Epithelial cell of prostate (primary cell): Measurements from ENCODE around the gene RASAL1.

Source experiments
- DNase-seq: peaks from one replicate; pipeline ENCODE4 v3.0.0-alpha.2; 2011; ENCODE audit warnings: low read depth, low spot score
- H3K27ac ChIP-seq: fragments of 450-650 bp; 2 replicates; pipeline ENCODE4 v1.5.1; 2017; ENCODE audit warnings: mild to moderate bottlenecking

The RASAL1 gene

DNA sequence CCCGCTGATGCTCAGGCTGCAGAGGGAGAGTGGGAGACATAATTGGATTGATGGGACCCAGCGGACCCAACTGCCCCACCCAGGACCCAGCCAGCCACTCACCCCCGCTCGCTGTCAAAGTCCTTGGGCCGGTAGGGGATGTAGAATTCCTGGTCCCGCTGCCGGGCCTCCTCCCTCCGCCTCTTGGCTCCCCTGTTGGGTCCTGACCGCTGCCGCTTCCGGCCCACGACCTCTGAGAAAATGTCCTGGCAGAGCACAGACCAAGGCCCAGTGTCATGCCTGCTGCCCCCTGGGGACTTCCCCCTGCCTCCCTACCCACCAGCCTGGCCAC, 27.4 kb upstream of the RASAL1 start:
- no peak for DNase-seq
- no peak overlapping the region for H3K27ac ChIP-seq

DNA sequence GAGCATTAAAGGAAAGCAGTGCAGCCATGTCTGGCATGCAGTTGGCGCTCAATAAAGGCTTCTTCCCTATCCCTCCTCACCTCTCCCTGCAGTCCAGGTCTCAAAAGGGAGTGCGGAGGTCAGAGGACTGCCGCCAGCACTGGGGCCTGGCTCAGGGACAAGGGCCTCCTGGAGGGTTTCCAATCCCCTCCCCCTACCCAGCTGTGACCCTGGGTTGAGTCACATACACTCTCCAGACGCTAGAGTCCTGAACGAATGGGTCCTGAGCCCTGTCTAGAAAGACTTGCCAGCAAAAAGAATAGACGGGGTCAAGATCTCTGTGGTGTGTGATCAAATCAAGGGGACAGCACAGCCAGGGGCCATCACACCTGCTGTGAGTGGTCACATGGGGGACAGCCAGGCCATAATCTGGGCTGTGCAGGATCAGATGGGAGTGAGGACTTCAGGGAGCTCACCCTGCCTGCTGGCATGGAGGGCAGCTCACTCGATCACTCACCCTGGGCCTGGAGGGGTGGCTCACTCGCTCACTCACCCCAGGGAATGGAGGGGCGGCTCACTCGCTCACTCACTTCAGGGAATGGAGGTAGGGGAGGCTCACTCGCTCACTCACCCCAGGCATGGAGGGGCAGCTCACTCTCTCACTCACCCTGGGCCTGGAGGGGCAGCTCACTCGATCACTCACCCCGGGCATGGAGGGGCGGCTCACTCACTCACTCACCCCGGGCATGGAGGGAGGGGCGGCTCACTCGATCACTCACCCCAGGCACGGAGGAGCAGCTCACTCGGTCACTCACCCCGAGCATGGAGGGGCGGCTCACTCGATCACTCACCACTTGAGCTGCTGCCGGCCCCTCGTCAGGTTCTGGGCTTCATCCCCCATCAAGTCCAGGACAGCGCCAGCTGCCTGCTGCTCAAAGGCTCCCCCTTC, 26.8 kb upstream of the RASAL1 start:
- DNase-seq: no peak
- H3K27ac ChIP-seq: no peak overlapping the region

DNA sequence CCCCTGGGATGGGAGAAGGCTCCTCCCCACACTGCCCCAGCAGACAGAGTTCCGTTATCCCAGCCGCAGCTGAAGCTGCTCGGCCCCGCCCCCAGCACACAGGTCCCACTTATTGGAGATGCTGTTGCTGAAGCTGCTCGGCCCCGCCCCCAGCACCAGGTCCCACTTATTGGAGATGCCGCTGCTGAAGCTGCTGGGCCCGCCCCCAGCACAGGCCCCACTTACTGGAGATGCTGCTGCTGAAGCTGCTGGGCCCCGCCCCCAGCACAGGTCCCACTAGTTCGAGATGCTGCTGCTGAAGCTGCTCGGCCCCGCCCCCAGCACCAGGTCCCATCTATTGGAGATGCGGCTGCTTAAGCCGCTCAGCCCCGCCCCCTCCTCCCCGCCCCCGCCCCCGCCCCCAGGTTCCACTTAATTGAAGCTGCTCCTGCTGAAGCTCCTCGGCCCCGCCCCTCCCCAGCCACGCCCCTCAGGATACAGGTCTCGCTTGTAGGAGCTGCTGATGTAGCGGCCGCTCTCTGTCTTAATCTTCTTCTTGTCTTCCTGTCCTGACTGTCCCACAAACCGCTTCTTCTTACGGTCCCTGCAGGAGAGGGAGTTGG, 26.0 kb upstream of the RASAL1 start:
- no peak overlapping the region for H3K27ac ChIP-seq
- no peak for DNase-seq

DNA sequence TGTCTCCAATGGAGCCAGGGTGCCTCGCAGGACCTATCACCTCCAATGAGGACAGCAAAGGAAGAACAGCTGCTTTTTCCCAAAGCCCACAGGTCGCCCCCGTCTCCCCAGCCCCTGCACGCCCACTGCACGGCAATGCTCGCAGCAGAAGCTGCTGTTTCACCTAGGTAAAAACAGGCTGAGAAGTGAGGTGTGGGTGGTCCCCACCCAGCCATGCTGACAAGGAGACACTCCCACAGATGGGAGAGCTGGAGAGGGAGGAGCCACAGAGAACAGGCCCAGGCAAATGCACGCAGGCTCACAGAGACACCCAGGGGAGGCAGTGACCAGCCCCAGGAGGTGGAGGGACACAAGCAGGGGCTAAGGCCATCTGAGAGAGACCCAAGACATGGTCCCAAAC, 24.4 kb upstream of the RASAL1 start:
- H3K27ac ChIP-seq: no peak overlapping the region
- DNase-seq: no peak

DNA sequence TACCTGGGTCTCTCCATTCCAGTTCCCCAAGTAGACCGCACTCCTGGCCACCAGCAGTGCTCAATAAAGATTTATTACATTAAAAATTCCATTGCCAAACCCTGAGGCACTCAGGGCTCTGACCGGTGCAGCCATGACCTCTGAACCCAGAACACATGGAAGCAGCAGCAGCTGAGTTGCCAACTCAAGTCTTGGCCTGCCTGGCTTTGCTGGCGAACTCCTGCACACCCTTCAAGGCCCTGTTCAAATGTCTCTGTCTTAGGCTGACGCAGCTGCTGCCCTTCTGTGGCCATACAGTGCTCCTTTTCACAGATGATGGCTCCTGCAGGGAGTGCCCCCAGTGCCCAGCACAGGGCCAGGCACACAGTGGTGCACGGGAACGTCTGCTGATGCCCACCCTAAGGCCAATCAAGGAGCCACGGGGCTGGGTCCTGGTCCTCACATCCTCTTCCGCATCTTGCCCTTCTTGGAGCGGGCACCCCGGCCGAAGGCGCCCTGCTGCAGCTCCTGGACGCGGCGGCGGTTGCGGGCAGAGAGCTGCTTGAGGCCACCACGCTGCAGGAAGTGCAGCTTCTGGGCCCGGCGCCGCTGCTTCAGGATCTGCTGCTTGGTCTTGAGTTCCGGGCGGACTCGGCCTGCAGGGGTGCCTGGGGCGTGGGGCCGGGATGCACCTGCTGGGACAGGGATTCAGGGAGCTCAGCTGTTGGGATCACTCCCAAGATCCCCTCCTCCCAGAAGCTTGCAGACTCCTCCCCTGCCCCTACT, 23.1 kb upstream of the RASAL1 start:
- DNase-seq: no peak
- H3K27ac ChIP-seq: no peak overlapping the region

DNA sequence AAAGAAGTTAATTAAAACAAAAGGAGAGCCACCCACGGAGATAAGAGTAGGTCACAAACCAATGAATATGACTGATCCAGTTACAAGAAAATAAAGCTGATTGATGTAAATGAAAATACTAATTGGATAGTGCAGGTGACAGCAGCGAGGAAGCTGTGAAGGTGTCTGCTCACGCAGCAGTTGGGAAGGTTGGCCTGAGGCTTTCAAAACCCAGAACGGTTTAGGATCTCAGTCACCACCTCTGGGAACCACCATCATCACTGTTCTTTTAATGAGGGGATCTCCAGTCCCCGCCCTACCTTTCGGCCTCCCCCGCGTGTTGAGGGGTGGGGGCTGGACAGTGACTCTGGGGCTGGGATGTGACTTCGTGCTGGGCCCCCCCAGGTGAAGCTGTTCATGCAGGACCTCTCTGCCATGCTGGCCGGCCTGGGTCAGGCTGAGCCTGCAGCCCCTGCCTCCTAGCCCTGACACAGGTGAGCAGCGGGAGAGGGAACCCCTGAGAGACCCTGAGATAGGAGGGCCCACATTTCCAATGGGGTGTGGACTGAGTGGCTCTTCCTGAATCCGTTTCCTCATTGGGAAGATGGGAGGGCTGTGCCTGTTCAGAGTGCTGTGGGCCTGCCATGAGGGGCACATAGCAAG, 21.8 kb upstream of the RASAL1 start:
- H3K27ac ChIP-seq: no peak overlapping the region
- no peak for DNase-seq

DNA sequence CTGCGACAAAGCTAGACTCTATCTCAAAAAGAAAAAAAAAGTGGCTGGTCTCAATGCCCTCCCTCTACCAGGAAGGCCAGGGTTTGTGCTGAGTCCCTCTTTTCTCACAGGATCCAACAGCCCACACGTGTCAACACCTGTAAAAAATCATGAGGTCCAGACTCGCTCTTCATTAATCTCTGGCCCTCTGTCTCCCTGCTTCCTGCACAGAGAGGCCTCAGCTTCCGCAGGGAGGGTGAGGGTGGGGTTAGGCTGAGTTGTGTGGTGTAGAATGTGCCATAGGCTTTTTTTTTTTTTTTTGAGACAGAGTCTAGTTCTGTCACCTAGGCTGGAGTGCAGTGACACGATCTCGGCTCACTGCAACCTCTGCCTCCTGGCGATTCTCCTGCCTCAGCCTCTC, 20.1 kb upstream of the RASAL1 start:
- DNase-seq: no peak
- H3K27ac ChIP-seq: no peak overlapping the region

DNA sequence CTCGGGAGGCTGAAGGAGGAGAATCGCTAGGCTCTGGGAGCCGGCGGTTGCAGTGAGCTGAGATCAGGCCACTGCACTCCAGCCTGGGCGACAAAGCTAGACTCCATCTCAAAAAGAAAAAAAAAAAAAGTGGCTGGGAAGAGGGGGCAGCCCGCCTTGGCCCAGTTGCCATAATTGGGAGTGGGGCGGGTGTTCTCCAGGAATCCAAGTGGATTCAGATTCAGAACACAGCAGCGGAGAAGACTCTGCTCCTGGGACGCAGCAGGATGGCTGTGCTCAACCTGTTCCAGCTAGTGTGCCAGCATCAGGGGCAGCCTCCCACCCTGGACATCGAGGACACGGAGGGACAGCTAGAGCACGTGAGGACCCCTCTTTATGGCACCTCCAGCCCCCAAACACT, 19.5 kb upstream of the RASAL1 start:
- H3K27ac ChIP-seq: no peak overlapping the region
- DNase-seq: no peak

DNA sequence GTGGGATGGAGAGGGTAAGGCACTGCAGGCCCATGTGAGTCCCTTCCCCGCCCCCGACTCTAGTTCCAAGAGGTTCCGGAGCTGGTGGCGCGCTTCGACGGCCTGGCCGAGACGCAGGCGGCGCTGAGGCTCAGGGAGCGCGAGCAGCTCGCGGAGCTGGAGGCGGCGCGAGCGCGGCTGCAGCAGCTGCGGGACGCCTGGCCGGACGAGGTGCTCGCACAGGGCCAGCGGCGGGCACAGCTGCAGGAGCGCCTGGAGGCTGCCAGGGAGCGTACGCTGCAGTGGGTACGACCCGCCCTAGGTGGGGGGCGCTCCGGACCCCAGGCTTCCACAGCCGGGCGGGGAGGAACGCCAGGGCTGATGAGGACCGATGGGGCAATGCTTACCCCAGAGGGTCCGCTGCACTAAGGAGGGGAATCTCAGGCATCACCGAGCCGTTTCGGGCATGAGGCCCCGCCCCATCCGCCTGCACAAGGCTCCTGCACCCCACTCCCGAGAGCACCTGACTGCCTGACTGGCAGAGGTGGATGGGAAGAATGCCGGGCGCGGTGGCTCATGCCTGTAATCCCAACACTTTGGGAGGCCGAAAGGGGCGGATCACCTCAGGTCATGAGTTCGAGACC, 18.9 kb upstream of the RASAL1 start:
- no peak for DNase-seq

DNA sequence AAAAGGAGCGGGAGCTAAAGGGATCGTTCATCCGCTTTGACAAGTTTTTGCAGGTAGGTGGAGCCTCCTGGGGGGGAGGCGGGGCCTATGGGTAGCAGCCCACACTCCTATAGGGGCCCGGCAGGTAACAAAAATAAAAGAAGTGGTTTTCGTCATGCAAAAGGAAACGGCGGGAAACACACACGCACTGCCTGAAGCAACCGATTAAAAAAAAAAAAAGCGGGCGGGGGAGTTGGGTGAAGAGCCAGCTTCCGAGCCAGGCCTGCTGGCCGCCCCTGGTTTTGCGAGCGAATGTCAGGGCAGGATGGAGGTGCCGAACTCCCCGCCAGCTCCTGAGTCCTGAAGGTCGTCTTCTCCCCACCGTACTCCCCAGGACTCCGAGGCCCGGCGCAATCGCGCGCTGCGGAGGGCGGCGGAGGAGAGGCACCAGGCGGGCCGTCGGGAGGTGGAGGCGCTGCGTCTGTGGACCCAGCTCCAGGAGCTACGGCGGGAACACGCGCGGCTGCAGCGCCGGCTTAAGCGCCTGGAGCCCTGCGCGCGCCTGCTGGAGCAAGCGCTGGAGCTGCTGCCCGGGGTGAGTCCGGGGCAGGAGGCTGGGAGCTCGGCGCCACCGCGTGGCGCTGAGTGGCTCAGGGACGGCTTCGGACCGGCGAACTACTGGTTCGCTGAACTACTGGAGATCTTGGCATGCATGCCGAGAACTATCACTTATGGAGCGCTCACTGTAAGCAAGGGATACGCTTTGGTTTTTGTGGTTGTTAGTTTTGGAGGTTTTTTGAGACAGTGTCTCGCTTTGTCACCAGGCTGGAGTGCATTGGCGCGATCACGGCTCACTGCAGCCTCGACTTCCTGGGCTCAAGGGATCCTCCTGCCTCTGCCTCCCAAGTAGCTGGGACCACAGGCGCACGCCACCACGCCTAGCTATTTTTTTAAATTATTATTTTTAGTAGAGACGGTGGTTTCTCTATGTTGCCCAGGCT, 17.6 kb upstream of the RASAL1 start:
- DNase-seq: no peak
- H3K27ac ChIP-seq: no peak overlapping the region

More for the DNA sequence above, 18.9 kb upstream of the RASAL1 start:
- H3K27ac ChIP-seq: no peak overlapping the region

DNA sequence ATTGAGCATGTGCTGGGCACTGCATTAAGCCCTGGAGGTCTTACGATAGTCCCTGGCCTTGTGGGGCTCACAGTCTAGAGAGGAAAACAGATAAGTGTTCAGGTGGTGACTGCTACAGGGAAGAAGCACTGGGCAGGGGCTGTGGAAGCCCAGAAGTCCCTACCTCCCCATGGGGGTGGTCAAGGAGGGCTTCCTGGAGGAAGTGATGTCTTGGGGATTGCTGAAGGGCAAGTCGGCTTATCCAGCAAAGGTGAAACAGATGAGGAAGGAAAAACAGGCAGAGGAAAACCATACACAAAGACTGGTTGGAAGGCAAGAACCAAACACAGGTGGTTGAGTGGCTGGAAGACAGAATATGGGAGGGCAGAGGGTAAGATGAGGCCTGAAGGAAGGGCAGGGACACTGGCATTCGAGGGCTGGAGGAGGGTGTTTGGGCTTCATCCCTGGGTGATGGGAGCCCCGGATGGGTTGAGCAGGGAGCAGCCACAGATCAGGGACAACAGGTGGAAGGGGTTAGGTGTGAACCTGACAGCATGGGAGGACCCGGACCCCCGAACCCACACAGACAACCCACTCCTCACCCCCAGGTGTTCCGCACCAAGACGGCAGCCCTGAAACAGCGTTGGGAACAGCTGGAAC, 16.8 kb upstream of the RASAL1 start:
- no peak overlapping the region for H3K27ac ChIP-seq
- DNase-seq: no peak

DNA sequence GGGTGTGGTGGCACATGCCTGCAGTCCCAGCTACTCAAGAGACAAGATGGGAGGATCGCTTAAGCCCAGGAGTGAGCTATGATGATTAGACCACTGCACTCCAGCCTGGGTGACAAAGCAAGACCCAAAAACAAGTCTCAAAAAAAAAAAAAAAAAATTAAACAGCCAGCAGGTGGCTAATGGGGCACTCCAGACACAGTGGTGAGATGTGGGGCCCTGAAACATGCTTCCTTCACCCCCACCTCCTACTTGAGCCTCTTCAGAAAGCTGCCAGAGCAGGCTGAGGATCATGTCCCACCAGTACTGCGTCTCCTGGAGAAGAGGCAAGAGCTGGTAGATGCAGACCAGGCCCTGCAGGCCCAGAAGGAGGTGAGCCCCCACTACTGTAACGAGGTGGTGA, 16.1 kb upstream of the RASAL1 start:
- DNase-seq: no peak

DNA sequence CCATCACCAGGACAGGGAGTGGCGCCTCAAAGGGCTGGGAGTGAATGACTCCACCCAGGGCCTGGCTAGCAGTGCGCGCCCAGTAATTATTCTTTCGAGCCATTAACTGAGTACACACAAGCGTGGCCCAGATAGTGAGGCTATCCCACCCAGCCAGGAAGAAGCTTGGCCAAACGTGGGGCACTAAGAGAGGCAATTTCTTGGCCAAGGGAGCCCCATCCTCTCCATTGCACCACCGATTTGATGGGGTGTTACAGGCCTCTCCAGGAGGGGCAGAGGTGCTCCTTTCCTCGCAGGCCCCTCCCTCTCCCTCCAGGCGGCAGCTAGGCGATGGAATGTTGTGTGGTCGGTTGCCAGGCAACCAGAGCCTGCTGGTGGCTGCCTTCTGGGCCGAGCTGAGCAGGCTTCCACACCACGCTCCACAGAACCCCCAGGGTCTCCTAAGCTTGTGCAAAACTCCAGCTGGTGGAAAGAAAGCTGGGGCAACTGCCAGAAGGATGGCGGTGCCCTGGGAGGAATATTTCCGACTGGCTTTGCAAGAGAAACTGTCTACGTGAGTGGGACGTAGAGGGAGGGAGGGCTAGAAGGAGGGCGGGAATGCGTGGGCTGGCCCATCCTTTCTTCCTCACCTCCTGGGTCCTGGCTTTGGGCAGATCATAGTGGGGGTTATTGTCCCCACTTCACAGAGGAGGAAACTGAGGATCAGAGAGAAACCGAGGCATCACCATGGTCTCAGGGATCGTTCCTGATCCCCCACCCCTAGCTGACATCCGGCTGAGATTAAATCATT, 14.0 kb upstream of the RASAL1 start, which contains the start of gene CFAP73:
CFAP73 (plus strand) TSS at position 364 of the 790 bp plus-strand sequence; CDS start at position 498, 134 bp downstream.
- no peak for DNase-seq
- H3K27ac ChIP-seq: no peak within 1 kb of the TSS

More for the DNA sequence above, 16.1 kb upstream of the RASAL1 start:
- no peak overlapping the region for H3K27ac ChIP-seq

DNA sequence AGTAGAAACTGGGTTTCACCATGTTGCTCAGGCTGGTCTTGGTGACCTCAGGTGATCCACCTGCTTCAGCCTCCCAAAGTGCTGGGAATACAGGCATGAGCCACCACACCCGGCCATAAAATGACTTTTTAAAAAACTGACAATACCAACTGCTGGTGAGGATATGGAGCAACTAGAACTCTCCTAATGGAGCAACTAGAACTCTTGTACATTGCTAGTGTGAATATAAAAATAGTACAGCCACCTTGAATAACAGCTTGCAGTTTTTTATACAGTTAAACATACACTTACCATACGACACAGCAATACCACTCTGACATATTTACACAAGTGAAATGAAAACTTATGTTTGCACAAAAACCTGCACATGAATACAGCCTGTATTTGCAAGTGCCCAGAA, 11.4 kb upstream of the RASAL1 start:
- no peak for DNase-seq
- H3K27ac ChIP-seq: no peak overlapping the region

DNA sequence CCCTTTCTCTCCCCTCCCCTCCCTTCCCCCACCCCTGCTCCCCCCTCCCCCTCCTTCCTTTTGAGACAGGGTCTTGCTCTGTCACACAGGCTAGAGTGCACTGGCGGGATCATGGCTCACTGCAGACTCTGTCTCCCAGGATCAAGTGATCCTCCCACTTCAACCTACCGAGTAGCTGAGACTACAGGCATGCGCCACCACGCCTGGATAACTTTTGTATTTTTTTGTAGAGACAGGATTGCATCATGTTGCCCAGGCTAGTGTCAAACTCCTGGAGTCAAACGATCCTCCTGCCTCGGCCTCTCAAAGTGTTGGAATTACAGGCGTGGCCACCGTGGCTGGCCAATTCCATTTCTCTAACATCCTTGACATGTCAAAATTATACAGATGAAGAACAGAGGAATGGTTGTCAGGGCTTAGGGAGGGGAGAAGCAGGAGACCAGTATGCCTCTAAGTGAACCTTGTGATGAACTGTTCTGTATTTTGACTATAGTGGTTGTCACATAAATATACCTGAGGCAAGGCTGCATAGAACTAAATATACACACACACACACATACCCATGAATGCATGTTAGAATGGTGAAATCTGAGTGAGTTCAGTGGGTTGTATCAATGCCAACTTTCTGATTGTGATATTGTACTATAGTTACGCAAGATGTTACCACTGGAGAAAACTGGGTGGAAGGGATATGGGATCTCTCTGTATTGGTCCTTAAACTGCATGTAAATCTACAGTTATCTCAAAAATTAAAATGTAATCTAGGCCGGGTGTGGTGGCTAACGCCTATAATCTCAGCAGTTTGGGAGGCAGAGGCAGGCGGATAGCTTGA, 10.4 kb upstream of the RASAL1 start:
- H3K27ac ChIP-seq: no peak overlapping the region
- DNase-seq: no peak

DNA sequence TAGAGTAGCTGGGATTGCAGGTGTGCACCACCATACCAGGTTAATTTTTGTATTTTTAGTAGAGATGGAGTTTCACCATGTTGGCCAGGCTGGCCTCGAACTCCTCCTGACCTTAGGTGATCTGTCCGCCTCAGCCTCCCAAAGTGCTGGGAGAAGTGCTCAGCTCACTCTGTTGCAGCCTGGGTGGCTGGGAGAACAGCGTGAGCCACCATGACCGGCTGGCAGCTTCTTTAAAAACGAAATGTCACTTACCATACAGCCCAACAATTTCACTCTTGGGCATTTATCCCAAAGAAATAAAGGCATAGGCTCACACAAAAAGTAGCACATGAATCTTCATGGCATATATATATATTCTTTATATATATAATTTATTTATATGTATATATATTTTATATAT, 9.2 kb upstream of the RASAL1 start:
- no peak for DNase-seq
- H3K27ac ChIP-seq: no peak overlapping the region

DNA sequence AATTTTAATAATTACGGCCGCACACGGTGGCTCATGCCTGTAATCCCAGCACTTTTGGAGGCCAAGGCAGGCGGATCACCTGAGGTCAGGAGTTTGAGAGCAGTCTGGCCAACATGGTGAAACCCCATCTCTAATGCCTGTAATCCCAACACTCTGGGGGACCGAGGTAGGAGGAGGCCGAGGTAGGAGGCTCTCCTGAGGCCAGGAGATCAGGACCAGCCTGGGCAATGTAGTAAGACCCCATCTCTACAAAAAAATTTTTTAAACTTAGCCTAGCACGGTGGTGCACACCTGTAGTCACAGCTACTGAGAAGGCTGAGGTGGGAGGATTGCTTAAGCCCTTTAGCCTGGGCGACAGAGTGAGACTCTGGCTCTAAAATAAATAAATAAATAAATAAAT, 8.4 kb upstream of the RASAL1 start:
- DNase-seq: no peak

More for the DNA sequence above, 8.4 kb upstream of the RASAL1 start:
- no peak overlapping the region for H3K27ac ChIP-seq
